Liver (tissue), 9 donors: Measurements from ENCODE around the gene SPDYC. TPM values are rescaled to one million over a fixed set of nuclear protein-coding genes. Genes with fewer than 3 reads are reported as not detected.

Experiments
- DNase-seq: peaks from one replicate; pipeline ENCODE4 v3.0.0-alpha.2; 2017; ENCODE audit warnings: low spot score
- H3K27ac ChIP-seq, 2 donors: one replicate each; pipeline ENCODE4 v1.7.0; 2013; ENCODE audit warnings: inconsistent platforms in 2 of 2, low read length in 2 of 2, control low read depth in 1 of 2, low read depth in 1 of 2, mild to moderate bottlenecking in 1 of 2
- H3K27me3 ChIP-seq, 4 donors: one replicate each; pipeline versions ENCODE4 v1.6.1 to v1.7.0; 2013; ENCODE audit warnings: low read length in 3 of 4, inconsistent platforms in 1 of 4, mild to moderate bottlenecking in 1 of 4, moderate library complexity in 1 of 4; ENCODE audit not compliant: control insufficient read depth in 4 of 4, insufficient read depth in 4 of 4
- H3K36me3 ChIP-seq, 4 donors: one replicate each; pipeline versions ENCODE4 v1.6.1 to v1.7.0; 2013; ENCODE audit warnings: low read length in 3 of 4, mild to moderate bottlenecking in 3 of 4, low read depth in 1 of 4, moderate library complexity in 1 of 4; ENCODE audit not compliant: control insufficient read depth in 4 of 4, insufficient read depth in 3 of 4
- H3K4me1 ChIP-seq, 4 donors: one replicate each; pipeline versions ENCODE4 v1.6.1 to v1.7.0; 2013; ENCODE audit warnings: low read length in 3 of 4, mild to moderate bottlenecking in 3 of 4, moderate library complexity in 1 of 4; ENCODE audit not compliant: control insufficient read depth in 4 of 4, insufficient read depth in 4 of 4
- H3K4me3 ChIP-seq, 3 donors: one replicate each; pipeline versions ENCODE4 v1.6.1 to v1.7.0; 2013; ENCODE audit warnings: low read length in 3 of 3, control low read depth in 1 of 3, low read depth in 1 of 3, mild to moderate bottlenecking in 1 of 3
- H3K9ac ChIP-seq, 2 donors: one replicate each; pipeline ENCODE4 v1.7.0; 2013; ENCODE audit warnings: low read length in 2 of 2, mild to moderate bottlenecking in 2 of 2, moderate library complexity in 2 of 2, control low read depth in 1 of 2, low read depth in 1 of 2
- H3K9me3 ChIP-seq, 4 donors: one replicate each; pipeline versions ENCODE4 v1.6.1 to v1.7.0; 2013; ENCODE audit warnings: low read length in 3 of 4; ENCODE audit not compliant: control insufficient read depth in 4 of 4
- CTCF ChIP-seq: fragments of 150-350 bp; IDR thresholded peaks from 2 replicates; pipeline ENCODE4 v1.5.1; 2017; ENCODE audit warnings: improper control_type of control experiment, low read depth, low read length; ENCODE audit not compliant: missing input control
- EGR1 ChIP-seq, 2 donors: IDR thresholded peaks; 2 replicates each; pipeline ENCODE4 v1.6.1; 2016 to 2018; ENCODE audit warnings: antibody characterized with exemption in 2 of 2, low read depth in 2 of 2
- FOXA1 ChIP-seq: IDR thresholded peaks from 2 replicates; pipeline ENCODE4 v1.6.1; 2016; ENCODE audit warnings: antibody characterized with exemption
- FOXA2 ChIP-seq: IDR thresholded peaks from 2 replicates; pipeline ENCODE4 v1.6.1; 2016; ENCODE audit warnings: antibody characterized with exemption
- HNF4A ChIP-seq, 2 donors: conservative IDR thresholded peaks; 2 replicates each; pipeline ENCODE4 v1.6.1; 2016; ENCODE audit warnings: antibody characterized with exemption in 2 of 2, mild to moderate bottlenecking in 2 of 2
- HNF4G ChIP-seq: IDR thresholded peaks from 2 replicates; pipeline ENCODE4 v1.6.1; 2016; ENCODE audit warnings: antibody characterized with exemption
- NR2F2 ChIP-seq: IDR thresholded peaks from 2 replicates; pipeline ENCODE4 v1.6.1; 2016; ENCODE audit warnings: antibody characterized with exemption
- RAD21 ChIP-seq, 2 donors: IDR thresholded peaks; 2 replicates each; pipeline ENCODE4 v1.6.1; 2016; ENCODE audit warnings: antibody characterized with exemption in 2 of 2, mild to moderate bottlenecking in 2 of 2
- REST ChIP-seq: IDR thresholded peaks from 2 replicates; pipeline ENCODE4 v1.6.1; 2016; ENCODE audit warnings: antibody characterized with exemption, mild to moderate bottlenecking
- RXRA ChIP-seq, 2 donors: IDR thresholded peaks; 2 replicates each; pipeline ENCODE4 v1.6.1; 2017 to 2018; ENCODE audit warnings: antibody characterized with exemption in 2 of 2, mild to moderate bottlenecking in 1 of 2
- SP1 ChIP-seq: IDR thresholded peaks from 2 replicates; pipeline ENCODE4 v1.6.1; 2018; ENCODE audit warnings: antibody characterized with exemption, mild to moderate bottlenecking
- TAF1 ChIP-seq: conservative IDR thresholded peaks from 2 replicates; pipeline ENCODE4 v1.6.1; 2016; ENCODE audit warnings: antibody characterized with exemption, mild to moderate bottlenecking
- WGBS: extraction: QIAGEN DNeasy Blood & Tissue Kit; methylation state at CpG from one replicate; pipeline ENCODE4 v1.1.7; 2013; 5-methylcytosine and 5-hydroxymethylcytosine counted together
- polyA plus RNA-seq, 2 donors: library from polyadenylated mRNA; stranded (reverse) in 1 of 2; unstranded in 1 of 2; fragments of 200-250 nt in 1 of 2; fragments of >200 nt in 1 of 2; fragmentation: Nextera tagmentation in 1 of 2; extraction: Ambion mirVana in 1 of 2; gene quantifications; one replicate each; pipeline versions ENCODE4 v1.2.1 to v1.2.3, GENCODE V29; 2013 to 2015
- total RNA-seq, 2 donors: library from RNA; depleted of rRNA; stranded (reverse); fragments of >200 nt; gene quantifications; one replicate each; pipeline ENCODE4 v1.2.3, GENCODE V29; 2014
- TF ChIP-seq, protein P1 (sequence below): IDR thresholded peaks from 2 replicates; pipeline ENCODE4 v1.6.1; 2016; ENCODE audit warnings: antibody characterized with exemption
- TF ChIP-seq, protein P2 (sequence below): IDR thresholded peaks from 2 replicates; pipeline ENCODE4 v1.6.1; 2016; ENCODE audit warnings: antibody characterized with exemption
- donor health status: healthy.
- donor health status: healthy.
- donor health status: healthy.
- donor health status: healthy.
- donor health status: healthy.

SPDYC gene
- total and polyA plus RNA-seq, 4 donors, result 0.08 to 1.1 (median 0.52) TPM; not detected in 1

- H3K9me3 ChIP-seq, result no peaks in the 10 kb centered on the region
- peaks cover 0 to 2% (median 0%) of the 10 kb centered on the region in 4 donors for H3K36me3 ChIP-seq
- no peaks in the 10 kb centered on the region for H3K27me3 ChIP-seq
- H3K4me1 ChIP-seq, result peaks cover 0 to 6% (median 0%) of the 10 kb centered on the region in 4 donors
- no peak overlapping the region for H3K9ac ChIP-seq
- H3K4me3 ChIP-seq, result no peak overlapping the region
- no peak for DNase-seq
- no peak for TF ChIP-seq FOXA2
- TF ChIP-seq RXRA (IDR thresholded peaks at IDR 0.05), result no peak
- TF ChIP-seq HNF4G, result no peak
- no peak for TF ChIP-seq NR2F2
- no peak for TF ChIP-seq EGR1 (IDR thresholded peaks at IDR 0.05; ENCODE audit: low read depth in 2 of 2)
- TF ChIP-seq, protein P1, sequence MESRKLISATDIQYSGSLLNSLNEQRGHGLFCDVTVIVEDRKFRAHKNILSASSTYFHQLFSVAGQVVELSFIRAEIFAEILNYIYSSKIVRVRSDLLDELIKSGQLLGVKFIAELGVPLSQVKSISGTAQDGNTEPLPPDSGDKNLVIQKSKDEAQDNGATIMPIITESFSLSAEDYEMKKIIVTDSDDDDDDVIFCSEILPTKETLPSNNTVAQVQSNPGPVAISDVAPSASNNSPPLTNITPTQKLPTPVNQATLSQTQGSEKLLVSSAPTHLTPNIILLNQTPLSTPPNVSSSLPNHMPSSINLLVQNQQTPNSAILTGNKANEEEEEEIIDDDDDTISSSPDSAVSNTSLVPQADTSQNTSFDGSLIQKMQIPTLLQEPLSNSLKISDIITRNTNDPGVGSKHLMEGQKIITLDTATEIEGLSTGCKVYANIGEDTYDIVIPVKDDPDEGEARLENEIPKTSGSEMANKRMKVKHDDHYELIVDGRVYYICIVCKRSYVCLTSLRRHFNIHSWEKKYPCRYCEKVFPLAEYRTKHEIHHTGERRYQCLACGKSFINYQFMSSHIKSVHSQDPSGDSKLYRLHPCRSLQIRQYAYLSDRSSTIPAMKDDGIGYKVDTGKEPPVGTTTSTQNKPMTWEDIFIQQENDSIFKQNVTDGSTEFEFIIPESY, result no peak
- H3K27ac ChIP-seq, result no peak overlapping the region
- 91% methylated on average over 9 of the region's 9 CpGs for WGBS
These were observed 48.4 kb downstream of the SPDYC start for GRCh38 chr11:65218446-65218845.

- TF ChIP-seq FOXA1 (no peak), REST (no peak), RXRA (IDR thresholded peaks at IDR 0.05) (no peak), CTCF (no peak), RAD21 (IDR thresholded peaks at IDR 0.05) (no peak), FOXA2 (no peak)
- Histone ChIP-seq H3K27ac (no peak overlapping the region), H3K4me3 (no peak overlapping the region), H3K36me3 (peaks cover 0 to 2% (median 0%) of the 10 kb centered on the region in 4 donors), H3K9me3 (no peaks in the 10 kb centered on the region), H3K9ac (no peak overlapping the region), H3K27me3 (no peaks in the 10 kb centered on the region), H3K4me1 (peaks cover 0 to 6% (median 0%) of the 10 kb centered on the region in 4 donors)
- no peak for DNase-seq
- WGBS, result 89% methylated on average over 3 of the region's 3 CpGs
These were observed 49.8 kb downstream of the SPDYC start for GRCh38 chr11:65219930-65220213.

- 96% methylated on average over 10 of the region's 10 CpGs for WGBS
- Histone ChIP-seq H3K27ac (no peak overlapping the region), H3K9ac (no peak overlapping the region), H3K36me3 (peaks cover 0 to 2% (median 0%) of the 10 kb centered on the region in 4 donors), H3K9me3 (no peaks in the 10 kb centered on the region), H3K27me3 (no peaks in the 10 kb centered on the region), H3K4me3 (no peak overlapping the region), H3K4me1 (peaks cover 0 to 10% (median 7%) of the 10 kb centered on the region in 4 donors)
- no peak for DNase-seq
- TF ChIP-seq TAF1, result no peak
- TF ChIP-seq, protein P2, sequence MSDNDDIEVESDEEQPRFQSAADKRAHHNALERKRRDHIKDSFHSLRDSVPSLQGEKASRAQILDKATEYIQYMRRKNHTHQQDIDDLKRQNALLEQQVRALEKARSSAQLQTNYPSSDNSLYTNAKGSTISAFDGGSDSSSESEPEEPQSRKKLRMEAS, result no peak
- TF ChIP-seq RAD21 (IDR thresholded peaks at IDR 0.05), result no peak
- no peak for TF ChIP-seq SP1
- no peak for TF ChIP-seq HNF4A (conservative IDR thresholded peaks at IDR 0.05)
These were observed 51.0 kb downstream of the SPDYC start for GRCh38 chr11:65221026-65221425.
